ENCODE measurements around the gene ATP4A.

GRCh38 chr19:35566738-35567137 lies 3.3 kb upstream of the ATP4A start:
- TF ChIP-seq POLR2AphosphoS5 (IDR thresholded peaks at IDR 0.05; ENCODE audit: low read depth, low read length) (no peak), TAF1 (IDR thresholded peaks at IDR 0.05; ENCODE audit: borderline replicate concordance, low read depth, low read length) (no peak)

All from GM12892 (cell line).